H1 (cell line): ENCODE data around the gene RERG. TPM values are rescaled to one million over a fixed set of nuclear protein-coding genes. Genes with fewer than 3 reads are reported as not detected.

Source experiments
- CTCF ChIA-PET: fragments of 300-600 bp; sonication (Branson Sonifier 250); formaldehyde crosslinking; loops from one replicate; lab custom pipeline; 2021; ENCODE audit not compliant: partially characterized antibody; lab: Charles Lee
- POLR2A ChIA-PET: fragments of 300-600 bp; sonication (Branson Sonifier 250); formaldehyde crosslinking; loops from one replicate; lab custom pipeline; 2021; ENCODE audit warnings: inconsistent platforms; ENCODE audit not compliant: partially characterized antibody; lab: Charles Lee
- DNase-seq, 2 experiments: peaks; one replicate each; pipeline versions ENCODE4 v3.0.0 to v3.0.0-alpha.2; 2010 to 2022; ENCODE audit warnings: low spot score in 2 of 2, low read depth in 1 of 2, mixed read lengths in 1 of 2
- FAIRE-seq: peaks from 2 replicates; lab custom pipeline; 2011; peaks lifted over from hg19 to GRCh38; lab: Jason Lieb, UNC
- H2AFZ ChIP-seq: 2 replicates; pipeline ENCODE4 v1.8.1; 2012; ENCODE audit warnings: low read length, inconsistent platforms
- H2AK5ac ChIP-seq: 2 replicates; pipeline ENCODE4 v1.6.1; 2013; ENCODE audit warnings: low read depth, low read length
- H2BK120ac ChIP-seq: replicated peaks from 2 replicates; pipeline ENCODE3; 2013; ENCODE audit warnings: low read depth, low read length, inconsistent platforms
- H2BK12ac ChIP-seq: 2 replicates; pipeline ENCODE4 v1.6.1; 2013; ENCODE audit warnings: low read depth, low read length
- H2BK15ac ChIP-seq: 2 replicates; pipeline ENCODE4 v1.6.1; 2013; ENCODE audit warnings: low read length
- H2BK20ac ChIP-seq: 2 replicates; pipeline ENCODE4 v1.6.1; 2013; ENCODE audit warnings: low read length
- H2BK5ac ChIP-seq: 2 replicates; pipeline ENCODE4 v1.6.1; 2013; ENCODE audit warnings: low read depth, low read length
- H3K14ac ChIP-seq: 2 replicates; pipeline ENCODE4 v1.6.1; 2013; ENCODE audit warnings: inconsistent platforms; ENCODE audit not compliant: insufficient read length
- H3K18ac ChIP-seq: 2 replicates; pipeline ENCODE4 v1.6.1; 2013; ENCODE audit warnings: low read length; ENCODE audit errors: extremely low read depth
- H3K23ac ChIP-seq: 2 replicates; pipeline ENCODE4 v1.6.1; 2013; ENCODE audit warnings: inconsistent platforms; ENCODE audit not compliant: insufficient read length
- H3K23me2 ChIP-seq: 2 replicates; pipeline ENCODE4 v1.6.1; 2013; ENCODE audit warnings: low read depth, low read length
- H3K27ac ChIP-seq: 2 replicates; pipeline ENCODE4 v1.6.1; 2011; ENCODE audit warnings: low read depth, low read length, inconsistent platforms
- H3K27me3 ChIP-seq, 4 experiments: replicated peaks in 1 of 4; 1 replicate in 1 of 4; 2 replicates in 3 of 4; pipeline versions ENCODE4 v1.6.1 to v1.8.1; 2011 to 2013; ENCODE audit warnings: low read length in 3 of 4, mild to moderate bottlenecking in 3 of 4, inconsistent platforms in 2 of 4, mixed read lengths in 2 of 4, moderate library complexity in 1 of 4; ENCODE audit not compliant: control insufficient read depth in 3 of 4, insufficient read depth in 3 of 4; ENCODE audit errors: extremely low read depth in 1 of 4
- H3K36me3 ChIP-seq, 4 experiments: 2 replicates each; pipeline versions ENCODE4 v1.6.1 to v1.8.1; 2011 to 2013; ENCODE audit warnings: mild to moderate bottlenecking in 4 of 4, low read length in 3 of 4, moderate library complexity in 2 of 4, control low read depth in 1 of 4, inconsistent platforms in 1 of 4; ENCODE audit not compliant: insufficient read depth in 4 of 4, control insufficient read depth in 2 of 4
- H3K4ac ChIP-seq: replicated peaks from 2 replicates; pipeline ENCODE3; 2013; ENCODE audit warnings: low read length, low read depth, mixed read lengths, inconsistent platforms; ENCODE audit not compliant: insufficient read length
- H3K4me1 ChIP-seq, 4 experiments: replicated peaks in 1 of 4; 1 replicate in 1 of 4; 2 replicates in 3 of 4; pipeline versions ENCODE4 v1.6.1 to v1.8.1; 2011 to 2013; ENCODE audit warnings: low read length in 3 of 4, inconsistent platforms in 2 of 4, mixed read lengths in 1 of 4; ENCODE audit not compliant: insufficient read depth in 4 of 4, control insufficient read depth in 3 of 4
- H3K4me2 ChIP-seq, 2 experiments: 2 replicates each; pipeline versions ENCODE4 v1.6.1 to v1.8.1; 2011 to 2013; ENCODE audit warnings: low read depth in 2 of 2, low read length in 2 of 2, control low read depth in 1 of 2, inconsistent platforms in 1 of 2, mild to moderate bottlenecking in 1 of 2; ENCODE audit not compliant: insufficient read depth in 1 of 2
- H3K4me3 ChIP-seq, 4 experiments: fragments of 200-600, 300-600 bp in 1 of 4; sonication (generic), shearing (Covaris generic), sonication (Bioruptor Twin) in 1 of 4; 2 replicates each; pipeline versions ENCODE4 v1.5.1 to v1.8.1; 2011 to 2016; ENCODE audit warnings: low read length in 4 of 4, low read depth in 3 of 4, control low read depth in 2 of 4, inconsistent platforms in 2 of 4, mild to moderate bottlenecking in 2 of 4, mixed read lengths in 1 of 4, moderate library complexity in 1 of 4; ENCODE audit not compliant: insufficient read depth in 2 of 4; ENCODE audit errors: extremely low read depth in 1 of 4
- H3K56ac ChIP-seq: replicated peaks from 2 replicates; pipeline ENCODE3; 2013; ENCODE audit warnings: low read depth, mild to moderate bottlenecking, mixed read lengths, low read length, inconsistent platforms; ENCODE audit not compliant: insufficient read length
- H3K79me1 ChIP-seq: 2 replicates; pipeline ENCODE4 v1.6.1; 2013; ENCODE audit warnings: low read depth, low read length, control low read depth
- H3K79me2 ChIP-seq, 2 experiments: 2 replicates each; pipeline versions ENCODE4 v1.6.1 to v1.8.1; 2012 to 2013; ENCODE audit warnings: low read length in 2 of 2, mild to moderate bottlenecking in 2 of 2, inconsistent platforms in 1 of 2; ENCODE audit not compliant: insufficient read depth in 2 of 2, control insufficient read depth in 1 of 2
- H3K9ac ChIP-seq, 4 experiments: replicated peaks in 1 of 4; 1 replicate in 1 of 4; 2 replicates in 3 of 4; pipeline versions ENCODE4 v1.6.1 to v1.8.1; 2011 to 2013; ENCODE audit warnings: low read depth in 3 of 4, low read length in 3 of 4, control low read depth in 2 of 4, mild to moderate bottlenecking in 2 of 4, moderate library complexity in 2 of 4, inconsistent platforms in 1 of 4; ENCODE audit errors: extremely low read depth in 1 of 4
- H3K9me3 ChIP-seq, 2 experiments: 2 replicates each; pipeline versions ENCODE4 v1.6.1 to v1.8.1; 2012 to 2013; ENCODE audit warnings: mild to moderate bottlenecking in 2 of 2, moderate library complexity in 2 of 2, control low read depth in 1 of 2, inconsistent platforms in 1 of 2, low read depth in 1 of 2, low read length in 1 of 2, mixed read lengths in 1 of 2; ENCODE audit not compliant: insufficient read depth in 2 of 2
- H4K20me1 ChIP-seq, 2 experiments: replicated peaks in 1 of 2; 2 replicates each; pipeline versions ENCODE3 to v1.8.1; 2011 to 2013; ENCODE audit warnings: inconsistent platforms in 2 of 2, low read length in 2 of 2, mild to moderate bottlenecking in 1 of 2; ENCODE audit not compliant: insufficient read depth in 2 of 2, control insufficient read depth in 1 of 2
- H4K5ac ChIP-seq: 2 replicates; pipeline ENCODE4 v1.6.1; 2013; ENCODE audit warnings: low read length, low read depth, mixed read lengths, inconsistent platforms; ENCODE audit not compliant: insufficient read length
- H4K8ac ChIP-seq: 2 replicates; pipeline ENCODE4 v1.8.0; 2013; ENCODE audit warnings: mild to moderate bottlenecking, moderate library complexity, low read length, inconsistent platforms; ENCODE audit not compliant: insufficient read depth; ENCODE audit errors: extremely low read depth
- H4K91ac ChIP-seq: replicated peaks from 2 replicates; pipeline ENCODE3; 2013; ENCODE audit warnings: low read length, mixed read lengths, inconsistent platforms; ENCODE audit not compliant: insufficient read length
- PHF8 ChIP-seq: fragments of 200-600 bp; sonication (generic); conservative IDR thresholded peaks from 2 replicates; pipeline ENCODE4 v1.7.1; 2012; ENCODE audit warnings: low read depth, mild to moderate bottlenecking, inconsistent platforms, low read length, moderate library complexity
- WGBS, 2 experiments: shearing (Covaris generic) in 1 of 2; methylation state at CpG; one replicate each; pipeline versions ENCODE4 v1.1.6 to v1.1.7; 2013 to 2015; ENCODE audit warnings: low lambda C conversion rate in 2 of 2, mixed read lengths in 2 of 2, inconsistent platforms in 1 of 2, low coverage in 1 of 2, missing lambda C conversion rate in 1 of 2; ENCODE audit not compliant: insufficient replicate concordance in 2 of 2, insufficient coverage in 1 of 2, insufficient read length in 1 of 2; ENCODE audit errors: extremely low coverage in 1 of 2, missing lambda C conversion rate in 1 of 2; 5-methylcytosine and 5-hydroxymethylcytosine counted together
- polyA plus RNA-seq, 7 experiments: library from polyadenylated mRNA; depleted of rRNA in 3 of 7; stranded (reverse) in 5 of 7; unstranded in 2 of 7; fragments of >200 nt in 5 of 7; fragments of 200-250 nt in 2 of 7; gene quantifications; 1 replicate in 5 of 7; 2 replicates in 1 of 7; 4 replicates in 1 of 7; pipeline versions ENCODE4 v1.2.1 to v1.2.3, GENCODE V29; 2011 to 2013; ENCODE audit warnings: missing spikeins in 2 of 7, mixed read lengths in 2 of 7
- total RNA-seq: library from RNA; stranded (reverse); fragmentation: NEBNext Ultra II Directional; extraction: Animal tissue kit (Norgen Biotek cat#: 25700); gene quantifications from 2 replicates; pipeline ENCODE4 v1.2.1, GENCODE V29; 2021

RERG gene
- total and polyA plus RNA-seq, 2 of the 8 experiments (the other 6 are each of a cell fraction or from before 2014, with no cell fraction given) = 0.12 to 0.86 TPM

DNA sequence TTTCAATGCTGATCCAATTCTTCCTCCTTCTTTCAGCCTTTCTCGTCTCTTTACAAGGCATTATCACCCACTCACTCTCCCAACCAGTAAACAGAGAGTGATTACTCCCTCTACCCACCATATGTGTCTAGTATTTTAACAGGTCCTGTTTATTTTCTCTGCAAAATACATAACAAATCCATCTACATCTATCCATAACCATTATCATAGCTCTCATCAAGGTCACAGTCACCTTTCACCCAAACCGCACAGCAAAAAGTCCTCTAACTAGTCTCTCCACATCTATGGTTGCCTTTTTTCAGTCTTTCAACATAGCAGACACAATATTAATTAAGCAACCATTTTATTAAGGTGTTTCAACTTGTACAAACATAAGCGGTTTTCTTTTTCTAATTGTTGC, 21.9 kb upstream of the RERG start:
- H3K23me2 ChIP-seq = no peaks in the 10 kb centered on the region; the same call in 1 of the 2 replicates
- H2AK5ac ChIP-seq = no peak overlapping the region
- ChIA-PET CTCF (interaction anchor here (0.6 to 2.9 kb wide), 7 partner anchors 10 to 236 kb away, joined by 3 to 13 read pairs (median 4); partner anchors contain the start of gene RERG), POLR2A (no interaction called here)
- no peaks in the 10 kb centered on the region for H3K36me3 ChIP-seq
- H3K4me2 ChIP-seq = no peak overlapping the region
- no peak overlapping the region for H3K4me3 ChIP-seq
- no peak for FAIRE-seq
- H2BK12ac ChIP-seq = no peak overlapping the region
- H3K18ac ChIP-seq = no peak overlapping the region
- no peak overlapping the region for H3K27ac ChIP-seq
- H4K5ac ChIP-seq = no peak overlapping the region
- no peak overlapping the region for H3K23ac ChIP-seq
- H2BK20ac ChIP-seq = no peak overlapping the region
- no peak overlapping the region for H3K14ac ChIP-seq
- DNase-seq = no peak
- H3K27me3 ChIP-seq = no peaks in the 10 kb centered on the region
- no peak overlapping the region for H2BK15ac ChIP-seq
- 81% methylated on average over 3 of the region's 3 CpGs; no CpG with 5 or more reads in 1 of the 2 experiments for WGBS, 2 experiments
- H3K79me2 ChIP-seq = no peaks in the 10 kb centered on the region
- H2BK5ac ChIP-seq = no peak overlapping the region
- TF ChIP-seq PHF8 = no peak
- H4K91ac ChIP-seq = no peak overlapping the region
- no peaks in the 10 kb centered on the region for H3K79me1 ChIP-seq
- no peaks in the 10 kb centered on the region for H3K4me1 ChIP-seq
- no peak overlapping the region for H3K56ac ChIP-seq
- H2AFZ ChIP-seq = no peak overlapping the region
- H4K8ac ChIP-seq = no peak overlapping the region
- H2BK120ac ChIP-seq = no peak overlapping the region
- no peak overlapping the region for H3K9ac ChIP-seq
- H3K4ac ChIP-seq = no peak overlapping the region
- H3K9me3 ChIP-seq = no peaks in the 10 kb centered on the region
- no peaks in the 10 kb centered on the region for H4K20me1 ChIP-seq
